NCI-H1092 treated with DMSO at 0.1 percent for 48 hours (cell line): ENCODE results near the gene ZNF593.
A peak's percentile ranks its signal among the peaks of the same experiment; 100 is the strongest.

Experiments
- DNase-seq: peaks from one replicate; lab custom pipeline; 2025; lab: John Stamatoyannopoulos, UW

Gene ZNF593

DNA sequence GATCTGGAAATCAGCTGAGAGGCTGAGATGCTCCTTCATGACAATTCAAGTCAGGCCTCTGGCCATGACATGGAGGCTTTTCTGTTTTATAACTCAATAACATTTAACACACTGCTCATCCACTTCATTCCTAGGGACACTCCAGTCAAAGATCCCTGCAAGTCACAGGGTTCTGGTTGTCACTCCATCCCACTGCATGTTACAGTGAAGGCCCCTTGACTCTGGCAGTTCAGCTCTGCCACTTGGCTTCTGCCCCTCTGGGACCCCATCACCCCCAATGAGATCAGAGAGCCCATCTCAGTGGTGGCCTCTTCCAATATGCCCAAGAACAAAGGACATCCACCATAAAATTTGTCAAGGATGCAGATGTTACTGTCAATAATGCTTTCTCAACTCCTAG, 20.8 kb upstream of the ZNF593 start:
- DNase-seq = no peak

DNA sequence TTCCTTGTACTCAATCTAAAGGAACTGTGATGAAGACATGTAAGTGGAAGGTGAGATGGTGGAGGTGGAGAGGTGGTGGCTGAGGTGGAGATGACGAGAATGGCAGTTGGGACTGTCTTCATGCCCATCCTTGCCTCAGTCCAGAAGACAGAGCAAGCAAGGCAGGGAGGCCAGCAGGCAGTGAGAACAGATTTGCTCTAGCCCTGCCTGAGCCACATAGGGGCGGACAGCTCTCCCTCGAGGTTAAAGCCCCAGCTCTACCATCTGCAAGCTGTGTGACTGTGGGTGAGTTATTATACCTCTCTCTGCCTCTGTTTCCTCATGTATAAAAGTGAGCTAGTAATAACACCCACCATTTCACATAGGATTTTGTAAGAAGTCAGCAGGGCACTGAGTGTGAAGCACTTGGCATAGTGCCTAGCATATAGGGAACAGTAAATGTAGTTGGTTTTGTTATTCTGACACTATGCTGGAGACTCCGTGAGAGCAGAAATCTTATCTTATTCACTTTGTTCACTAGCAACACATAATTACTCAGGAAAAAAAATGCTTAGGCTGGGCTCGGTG, 15.7 kb upstream of the ZNF593 start:
- DNase-seq = no peak

DNA sequence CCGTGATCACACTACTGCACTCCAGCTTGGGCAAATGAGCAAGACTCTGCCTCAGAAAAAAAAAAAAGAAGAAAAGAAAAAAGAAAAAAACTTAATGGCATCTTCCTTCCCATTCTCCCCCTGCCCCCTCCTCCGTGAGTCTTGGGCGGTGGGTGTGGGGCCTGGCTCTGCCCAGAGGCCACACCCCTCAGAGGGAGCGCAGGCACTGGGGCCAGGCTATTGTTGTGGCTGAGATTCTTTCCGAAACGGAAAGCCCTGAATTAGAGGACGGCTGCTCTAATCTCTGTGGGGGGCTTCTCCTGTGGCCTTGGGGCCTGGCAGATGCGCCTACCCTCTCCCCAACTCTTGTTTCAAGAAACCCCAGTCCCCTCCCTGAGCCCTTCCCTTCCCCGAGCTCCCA, 15.0 kb upstream of the ZNF593 start:
- no peak for DNase-seq

DNA sequence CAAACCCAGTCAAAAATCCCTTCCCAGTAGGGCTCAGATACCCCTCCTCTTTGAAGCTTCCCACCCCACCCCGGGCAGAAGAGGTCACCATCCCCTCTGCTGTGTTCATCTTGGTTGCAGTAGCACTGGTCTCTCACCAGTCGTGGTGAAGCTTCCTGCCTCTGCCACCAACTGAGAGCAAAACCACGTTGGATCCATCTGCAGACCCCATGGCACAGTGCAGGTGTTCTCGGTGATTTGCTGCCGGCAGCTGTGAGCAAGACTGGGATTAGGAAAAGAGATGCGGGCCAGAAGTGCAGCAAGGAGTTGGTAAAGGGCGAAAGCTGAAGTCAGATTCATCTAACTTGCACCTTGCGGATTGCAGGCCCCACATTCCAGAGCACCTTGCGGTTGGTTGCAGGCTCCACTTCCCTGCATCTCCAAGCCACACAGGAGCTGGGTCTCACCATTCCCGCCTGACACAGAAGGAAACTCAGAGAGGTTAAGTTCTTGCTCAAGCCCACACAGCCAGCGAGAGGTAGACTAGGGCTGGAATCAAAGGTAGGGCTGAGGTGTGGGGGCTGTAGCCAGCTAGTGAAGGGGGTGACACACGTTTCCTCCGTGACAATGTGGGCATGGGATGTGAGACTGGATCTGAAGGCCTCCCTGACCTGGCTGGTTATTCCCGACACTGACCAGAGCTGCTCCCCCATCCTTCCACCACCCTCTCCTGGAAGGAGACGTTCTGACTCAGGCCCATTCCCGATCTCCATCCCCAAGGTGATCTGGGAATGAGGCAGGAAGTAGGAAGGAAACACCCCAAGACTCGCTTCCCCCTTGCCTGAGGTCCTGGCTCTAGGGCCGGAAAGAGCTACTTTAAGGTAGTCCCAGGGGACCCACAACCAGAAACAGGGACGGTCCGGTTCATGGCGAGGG, 14.1 kb upstream of the ZNF593 start:
- DNase-seq = no peak

DNA sequence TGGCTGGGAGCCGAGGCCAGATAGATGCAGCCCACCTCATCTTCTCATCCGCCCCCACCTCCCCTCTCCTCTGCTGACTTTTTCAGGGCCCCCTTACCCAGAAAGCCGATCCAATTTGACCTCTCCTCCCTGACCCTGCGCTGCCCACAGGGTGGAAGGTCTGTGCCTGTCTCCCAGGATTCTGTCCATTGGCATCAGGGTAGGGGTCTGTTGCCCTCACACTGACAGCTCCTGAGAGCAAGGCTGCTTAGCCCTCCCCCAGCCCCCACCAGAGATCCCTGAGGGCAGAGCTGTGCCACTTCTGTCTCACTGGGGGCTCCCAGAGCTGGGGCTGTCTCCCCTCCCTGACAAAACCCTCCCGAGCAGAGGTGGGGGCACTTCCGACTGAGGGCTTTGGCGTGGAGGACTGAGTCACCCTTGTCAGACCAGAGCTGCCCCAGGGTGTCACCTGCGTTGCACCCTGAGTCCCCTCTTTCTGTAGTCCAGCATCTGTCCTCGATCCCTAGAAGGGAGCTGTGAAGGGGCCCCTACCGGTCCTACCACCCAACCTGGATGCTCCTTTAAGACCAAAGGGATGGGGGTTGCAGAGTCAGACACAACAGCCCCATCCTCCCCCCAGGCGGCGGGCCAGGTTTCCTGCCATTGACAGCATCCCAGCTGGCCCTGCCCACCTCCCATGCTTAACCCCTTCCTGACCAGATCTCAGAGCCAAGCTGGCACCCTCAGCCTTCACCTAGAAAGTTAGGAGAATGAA, 13.2 kb upstream of the ZNF593 start:
- DNase-seq = no peak

DNA sequence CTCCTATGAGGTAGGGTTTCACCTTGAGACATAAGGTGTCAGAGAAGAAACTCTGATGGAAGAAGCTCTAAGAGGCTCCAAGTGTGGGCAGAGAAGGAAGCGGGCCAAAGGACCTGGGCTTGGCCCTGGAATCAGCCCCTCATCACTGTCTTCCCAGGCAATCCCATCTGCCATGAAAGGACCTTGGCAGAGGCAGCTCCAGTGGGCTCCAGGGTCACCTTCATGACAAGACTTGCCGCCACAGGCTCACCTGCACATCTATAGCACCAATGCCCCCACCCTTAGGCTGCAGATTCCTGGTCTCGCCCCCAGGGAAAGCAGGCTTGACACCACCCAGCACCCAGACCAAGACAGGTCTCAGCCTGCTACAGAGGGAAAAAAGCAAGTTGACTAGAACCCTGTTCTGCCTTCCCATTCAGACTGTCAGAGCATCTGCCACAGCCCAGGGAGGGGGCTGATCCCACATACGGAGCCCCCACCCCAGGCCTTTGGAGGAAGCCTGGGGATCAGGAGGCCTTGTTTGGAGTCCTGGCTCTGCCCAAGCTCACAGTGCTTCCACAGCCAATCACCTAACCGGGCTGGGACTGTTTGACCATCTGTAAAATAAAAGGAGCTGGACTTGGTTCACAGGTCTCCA, 11.3 kb upstream of the ZNF593 start:
- no peak for DNase-seq

DNA sequence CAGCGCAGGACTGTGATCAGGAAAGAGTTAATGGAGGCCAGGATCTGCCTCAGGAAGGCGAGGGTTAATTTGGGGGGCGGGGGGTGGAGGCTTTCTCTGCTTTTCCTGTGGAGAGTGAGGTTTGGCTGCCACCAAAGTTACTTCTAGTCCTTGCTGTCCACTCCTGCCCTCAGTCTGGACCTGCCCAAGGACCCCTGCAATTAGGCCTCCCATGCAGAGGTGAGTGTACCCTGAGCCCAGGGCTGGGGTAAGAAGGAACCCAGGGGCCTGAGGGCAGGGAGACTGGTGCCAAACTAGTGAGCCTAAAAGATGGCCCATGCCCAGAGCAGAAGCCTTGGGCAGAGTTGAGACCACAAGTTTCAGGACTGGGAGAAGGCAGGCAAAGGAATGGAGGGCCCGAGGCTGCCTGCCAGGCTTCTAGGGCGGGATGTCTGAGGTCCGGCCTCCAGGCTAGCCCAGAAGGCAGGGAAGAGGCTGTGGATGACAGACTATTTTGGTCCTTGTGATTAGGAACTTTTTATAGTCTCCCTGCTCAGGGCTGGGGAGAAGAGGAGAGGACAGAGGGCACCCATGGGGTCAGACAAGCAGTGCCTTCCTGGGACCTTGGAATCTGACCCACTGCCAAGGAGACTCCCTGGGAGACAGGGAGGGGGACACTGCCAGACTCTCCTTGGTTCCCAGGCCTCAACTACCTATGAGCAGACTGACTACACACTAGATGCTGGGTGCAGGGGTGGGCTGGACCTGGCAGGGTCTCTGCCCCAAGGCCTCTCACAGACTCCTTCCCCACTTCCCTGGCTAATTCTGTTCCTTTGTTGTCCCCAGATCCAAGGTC, 10.6 kb upstream of the ZNF593 start, which contains the start of gene FAM110D:
TSS of gene FAM110D (plus strand) at position 172 of the 835 bp plus-strand sequence. CDS start 2,213 bp downstream, outside the sequence.
- no peak for DNase-seq

DNA sequence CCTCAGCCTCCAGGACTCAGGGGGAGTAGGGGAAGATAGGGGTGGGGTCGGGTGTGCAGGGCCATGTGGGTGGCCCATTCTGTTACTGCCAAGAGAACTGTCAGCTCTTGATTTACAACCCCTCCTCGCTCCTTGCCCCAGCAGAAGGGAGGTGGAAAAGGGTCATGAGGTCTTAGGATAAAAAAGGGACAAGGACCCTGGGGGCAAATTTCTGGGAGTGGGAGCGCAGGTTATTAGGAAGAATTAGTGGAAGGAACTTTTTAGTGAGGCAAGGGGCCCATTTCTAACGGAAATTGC, 10.0 kb upstream of the ZNF593 start:
- no peak for DNase-seq

DNA sequence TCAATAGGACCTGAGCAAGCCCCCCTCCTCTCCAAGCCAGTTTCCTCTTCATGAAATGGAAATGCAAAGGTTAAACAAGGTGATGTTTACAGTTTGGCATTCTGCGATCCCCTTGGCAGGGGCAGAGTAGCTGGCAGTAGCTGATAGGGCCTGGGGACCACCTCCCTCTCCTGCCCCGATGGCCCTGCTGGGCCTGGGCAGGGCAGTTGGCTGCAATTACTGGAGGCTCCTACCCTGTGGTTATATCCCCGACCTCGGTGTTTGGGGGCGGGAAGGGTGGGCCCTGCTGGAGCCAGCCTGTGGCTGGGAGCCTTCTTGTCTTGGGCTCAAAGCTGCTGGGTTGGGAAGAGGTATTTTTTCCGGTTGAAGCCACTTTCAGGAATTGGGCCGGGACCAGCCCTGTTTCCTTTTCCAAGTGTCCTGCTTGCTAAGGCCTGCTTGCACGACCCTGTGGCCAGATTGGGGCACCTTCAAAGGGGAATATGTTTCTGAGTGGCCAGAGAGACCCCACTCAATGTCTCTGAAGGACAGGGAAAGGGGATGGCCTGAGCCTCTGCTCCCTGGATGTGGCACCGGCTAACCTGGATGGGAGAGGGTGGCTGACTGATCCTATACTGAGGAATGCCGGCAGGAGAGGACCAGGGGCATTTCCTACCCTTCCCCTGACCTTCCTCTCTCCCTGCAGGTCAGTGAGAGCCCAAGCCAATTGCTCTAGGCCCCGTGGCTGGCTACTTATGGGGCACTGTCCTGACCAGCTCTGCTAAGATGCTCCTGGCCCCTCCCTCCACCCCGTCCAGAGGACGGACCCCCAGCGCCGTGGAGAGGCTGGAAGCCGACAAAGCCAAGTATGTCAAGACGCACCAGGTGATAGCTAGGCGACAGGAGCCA, 8.9 kb upstream of the ZNF593 start:
- peak; percentile 23 for DNase-seq

DNA sequence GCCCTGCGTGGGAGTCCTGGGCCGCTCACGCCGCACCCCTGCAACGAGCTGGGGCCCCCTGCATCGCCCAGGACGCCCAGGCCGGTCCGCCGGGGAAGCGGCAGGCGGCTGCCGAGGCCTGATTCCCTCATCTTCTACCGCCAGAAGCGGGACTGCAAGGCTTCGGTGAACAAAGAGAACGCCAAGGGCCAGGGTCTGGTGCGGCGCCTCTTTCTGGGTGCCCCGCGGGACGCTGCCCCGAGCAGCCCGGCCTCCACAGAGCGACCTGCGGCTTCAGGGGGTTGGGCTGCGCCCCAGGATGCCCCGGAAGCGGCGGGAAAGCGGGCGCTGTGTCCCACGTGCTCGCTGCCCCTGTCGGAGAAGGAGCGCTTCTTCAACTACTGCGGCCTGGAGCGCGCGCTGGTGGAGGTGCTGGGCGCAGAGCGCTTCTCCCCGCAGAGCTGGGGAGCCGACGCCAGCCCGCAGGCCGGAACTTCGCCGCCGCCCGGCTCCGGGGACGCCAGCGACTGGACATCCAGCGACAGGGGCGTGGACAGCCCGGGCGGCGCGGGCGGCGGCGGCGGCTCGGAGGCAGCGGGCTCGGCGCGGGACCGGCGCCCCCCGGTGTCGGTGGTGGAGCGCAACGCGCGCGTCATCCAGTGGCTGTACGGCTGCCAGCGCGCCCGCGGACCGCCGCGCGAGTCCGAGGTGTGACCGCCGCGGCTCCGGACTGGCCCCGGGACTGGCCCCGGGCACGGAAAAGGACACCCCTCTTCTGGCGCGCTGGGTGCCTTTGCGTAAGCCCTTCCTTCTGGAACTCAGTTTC, 8.1 kb upstream of the ZNF593 start:
- DNase-seq = peak; percentile 65

DNA sequence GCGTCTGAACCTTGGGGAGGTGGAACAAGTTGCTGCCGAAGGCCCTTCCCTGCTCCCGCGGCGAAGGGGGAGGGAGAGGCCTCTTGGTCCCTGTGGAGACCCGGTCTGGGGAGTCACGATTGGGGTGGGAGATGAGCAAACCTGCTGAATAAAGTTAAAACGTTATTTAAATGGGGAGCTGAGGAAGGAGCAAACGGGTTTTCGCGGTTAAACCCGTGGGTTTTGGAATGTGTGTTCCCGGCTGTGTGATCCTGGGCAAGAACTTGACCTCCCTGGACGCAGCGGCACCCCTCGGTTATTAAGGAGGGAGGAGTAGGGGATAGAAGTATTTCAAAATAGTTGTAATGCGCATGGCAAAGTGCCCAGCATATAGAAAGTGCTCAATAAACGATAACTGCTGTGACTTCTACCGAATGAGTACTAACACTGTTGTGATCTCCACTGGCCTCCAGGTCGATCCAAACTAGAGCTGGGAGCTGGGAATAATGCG, 7.4 kb upstream of the ZNF593 start:
- DNase-seq = no peak

DNA sequence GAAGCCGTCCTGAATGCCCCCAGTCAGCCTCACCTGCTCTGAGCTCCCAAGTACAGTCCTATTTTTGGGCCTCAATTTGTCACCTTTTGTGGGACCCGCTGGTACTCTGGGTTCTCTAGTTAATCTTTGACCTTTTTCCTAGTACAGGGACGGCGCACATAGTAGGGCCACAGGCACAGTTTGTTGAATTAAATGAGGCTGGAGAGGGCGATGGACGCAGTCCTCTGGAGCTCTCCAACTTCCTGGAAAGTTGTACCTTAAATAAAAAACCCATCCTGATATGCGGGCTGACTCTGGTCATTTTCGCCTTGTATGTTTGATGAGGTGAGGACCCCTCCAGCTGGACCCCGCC, 6.0 kb upstream of the ZNF593 start:
- DNase-seq = no peak

DNA sequence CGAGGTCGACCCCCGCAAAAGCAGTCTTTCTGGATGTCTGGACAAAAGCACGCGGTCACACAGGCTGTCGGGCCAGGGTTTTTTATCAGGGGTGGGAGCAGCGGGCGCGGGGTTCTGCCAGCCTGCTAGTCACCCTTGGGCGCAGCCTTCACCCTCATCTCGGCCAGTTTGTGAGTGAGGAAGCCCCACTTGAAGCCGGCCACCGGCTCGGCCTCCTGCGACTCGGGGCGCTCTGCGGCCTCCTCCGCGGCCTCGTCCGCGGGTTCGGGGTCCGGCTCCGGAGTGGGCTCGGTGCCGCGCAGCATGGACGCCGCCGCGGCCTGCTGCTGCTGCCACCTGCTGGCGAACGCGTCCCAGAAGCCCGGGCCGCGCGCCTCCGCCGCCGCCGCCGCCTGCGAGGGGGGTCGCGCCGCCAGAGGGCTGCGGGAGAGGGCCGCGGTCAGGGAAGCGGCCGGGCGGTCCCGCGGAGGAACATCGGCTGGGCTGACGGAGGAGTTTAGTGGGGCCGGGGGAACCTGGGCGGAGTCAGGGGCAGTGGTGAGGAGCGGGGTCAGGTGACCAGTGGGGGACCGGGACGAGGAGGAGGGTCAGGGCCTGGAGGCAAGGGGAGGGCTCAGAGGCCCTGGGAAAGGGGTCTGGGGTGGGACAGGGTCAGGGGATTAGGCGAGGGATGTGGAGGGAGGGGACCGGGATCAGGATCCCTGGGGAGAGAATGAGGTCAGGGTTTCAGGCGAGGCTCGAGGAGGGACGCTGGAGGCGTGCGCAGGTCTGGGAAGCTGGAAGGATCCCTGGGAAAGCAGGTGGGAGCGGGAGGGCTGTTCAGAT, 5.5 kb upstream of the ZNF593 start:
- DNase-seq = no peak

DNA sequence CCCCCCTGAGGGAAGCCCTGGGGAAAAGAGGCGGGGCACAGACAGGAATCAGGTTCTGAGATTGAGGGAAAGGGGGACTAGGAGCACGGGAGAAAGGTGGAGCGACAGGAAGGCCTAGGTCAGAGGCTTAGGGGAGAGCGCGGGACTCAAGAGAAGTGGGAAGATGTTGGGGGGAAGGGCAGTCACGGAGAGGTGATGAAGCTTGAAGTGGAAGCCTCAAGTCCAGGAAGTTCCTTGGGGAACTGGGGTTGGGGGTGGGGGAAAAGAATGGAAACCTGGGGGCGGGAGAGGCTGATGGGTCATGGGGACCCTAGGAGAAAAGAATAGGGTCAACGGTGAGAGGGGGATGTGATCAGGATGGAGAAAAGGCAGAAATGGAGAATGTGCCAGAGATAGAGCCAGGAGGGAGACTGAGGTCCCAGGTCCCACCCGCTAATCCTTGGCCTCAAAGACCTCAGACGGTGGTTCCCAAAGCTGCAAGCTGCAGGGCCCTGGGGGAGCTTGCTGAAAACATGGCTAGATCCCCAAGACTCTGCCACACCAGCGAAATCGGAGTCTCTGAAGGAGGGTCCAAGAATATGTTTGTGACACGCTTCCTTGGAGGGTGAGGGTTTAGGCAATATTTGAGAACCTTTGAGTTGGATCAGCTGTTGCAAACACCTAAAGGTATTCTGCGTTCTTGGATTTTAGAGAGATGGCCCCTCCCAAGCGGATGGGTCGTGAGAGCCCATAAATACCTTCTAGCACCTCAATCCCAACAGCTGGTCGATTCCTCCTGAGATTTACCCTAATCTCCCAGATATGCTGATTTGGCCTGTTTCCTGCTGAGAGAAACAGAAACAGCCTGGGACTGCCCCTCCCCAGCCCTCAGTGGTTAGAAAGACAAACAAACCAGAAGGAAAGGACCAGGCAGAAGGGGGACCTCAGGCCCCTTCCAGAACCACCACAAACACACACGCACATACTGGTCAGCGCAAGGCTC, 4.6 kb upstream of the ZNF593 start:
- no peak for DNase-seq

DNA sequence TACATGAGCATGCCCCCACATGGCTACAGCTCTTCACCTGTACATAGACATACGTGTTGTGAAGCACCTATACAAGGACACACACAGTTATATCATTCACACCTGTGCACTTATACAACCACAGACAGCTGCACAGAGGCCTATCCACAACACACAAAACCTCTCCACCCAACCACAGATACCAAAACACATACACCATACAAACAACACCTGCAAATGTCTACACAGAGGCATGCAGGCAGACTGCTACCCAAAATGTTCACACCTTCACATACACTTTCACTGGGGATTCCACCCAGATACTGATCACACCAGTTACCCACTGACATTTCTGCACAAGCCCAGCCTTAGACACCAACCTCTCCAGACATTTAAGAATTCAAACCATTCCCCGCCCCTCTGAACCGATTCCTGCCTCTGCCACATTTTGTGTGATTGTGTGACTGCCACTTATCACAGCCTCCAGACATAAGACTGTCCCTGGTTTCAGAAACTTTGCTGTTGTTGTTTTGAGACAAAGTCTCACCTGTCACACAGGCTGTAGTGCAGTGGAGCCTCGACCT, 2.9 kb upstream of the ZNF593 start:
- no peak for DNase-seq

DNA sequence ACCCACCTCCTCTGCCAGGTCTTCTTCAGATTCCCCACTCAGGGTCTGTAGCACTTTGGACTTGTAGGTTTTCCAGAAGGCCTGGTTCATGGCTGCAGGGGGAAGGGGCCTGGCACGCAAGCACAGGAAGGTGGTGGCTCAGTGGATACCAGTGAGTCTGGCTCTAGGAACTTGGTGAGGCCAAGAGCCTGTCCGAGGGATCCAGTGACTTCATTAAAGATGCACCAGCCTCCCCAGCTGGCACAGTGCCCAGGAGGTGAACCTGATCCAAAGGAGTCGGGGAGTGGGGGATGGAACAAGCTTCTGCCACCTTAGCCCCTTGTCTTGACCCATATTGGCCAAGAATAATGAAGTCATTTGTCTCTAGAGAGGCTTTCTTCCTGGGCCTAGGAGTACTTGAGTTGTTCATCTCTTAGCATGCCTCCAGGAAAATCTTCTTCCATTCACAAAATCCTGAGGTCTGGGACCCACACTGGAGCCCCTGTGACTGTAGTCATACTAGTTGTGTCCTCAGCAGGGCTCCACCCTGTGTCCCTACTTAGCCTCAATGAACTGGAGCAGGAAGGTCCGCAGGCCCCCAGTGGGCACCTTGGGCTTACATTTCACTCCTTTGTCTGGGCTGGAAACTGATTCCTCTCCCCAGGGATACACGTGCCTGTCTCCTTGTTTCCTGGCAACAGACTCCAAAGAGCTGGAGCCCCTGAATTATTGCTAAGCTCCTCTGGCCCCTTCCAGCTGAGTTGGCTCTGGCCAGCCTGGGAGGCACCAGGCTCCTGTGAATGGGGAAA, 1.1 kb upstream of the ZNF593 start, which contains the start of gene C1orf232:
TSS of gene C1orf232 (minus strand) at position 554 of the 788 bp plus-strand sequence. CDS start at position 90, 464 bp downstream.
- peak; percentile 89 for DNase-seq
